ENCODE measurements around the gene MAPK8IP3. TPM values are rescaled to one million over a fixed set of nuclear protein-coding genes. Genes with fewer than 3 reads are reported as not detected.
A peak's percentile ranks its signal among the peaks of the same experiment; 100 is the strongest.

MAPK8IP3 gene
- total and polyA plus RNA-seq, 2 donors from 2014 or later = 10.6 to 67.7 TPM

DNA sequence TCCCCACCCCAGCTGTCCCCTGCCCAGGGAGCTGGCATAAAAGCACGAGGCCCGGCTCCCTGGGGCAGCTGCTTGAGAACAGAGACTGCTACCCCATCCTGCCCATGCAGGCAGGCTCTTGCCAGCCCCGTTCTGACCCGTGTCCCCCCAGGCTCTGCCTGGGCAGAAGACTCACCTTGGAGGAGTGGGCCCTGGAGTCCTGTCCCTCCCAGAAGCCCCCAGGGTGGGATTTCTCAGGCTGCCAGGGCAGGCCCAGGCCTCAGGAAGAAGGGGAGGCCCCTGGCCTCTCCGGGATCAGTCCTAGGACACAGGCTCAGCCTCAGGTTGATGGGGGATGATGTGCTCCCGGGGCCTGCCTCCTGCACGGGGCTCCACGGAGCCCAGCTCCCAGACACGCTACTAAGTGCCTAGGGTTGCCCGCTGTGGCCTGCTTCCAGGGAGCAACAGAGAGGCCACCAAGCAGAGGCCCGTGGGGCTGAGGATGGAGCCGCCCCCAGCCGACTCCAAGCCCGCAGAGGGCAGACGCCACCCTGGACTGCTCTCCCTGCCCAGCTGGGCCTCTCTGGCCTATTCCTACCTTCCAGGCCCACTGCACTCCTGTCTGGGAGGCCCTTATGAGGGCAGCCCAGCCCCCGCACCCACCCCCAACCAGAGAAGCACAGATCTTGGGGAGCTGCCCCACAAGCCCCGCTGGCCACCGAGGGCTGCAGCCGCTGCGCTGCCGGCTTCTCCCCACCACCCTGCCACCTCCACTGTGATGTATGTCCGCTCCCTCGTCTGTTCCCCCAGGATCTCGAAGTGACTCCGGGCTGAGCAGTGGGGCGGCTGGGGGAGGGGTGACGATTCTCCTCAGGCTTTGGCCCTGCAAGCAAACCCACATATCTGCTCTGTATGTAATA is 63.7 kb downstream of the MAPK8IP3 start:
- peak overlapping the region in 1 of 2 donors; percentile 16 for H3K27ac ChIP-seq (ENCODE audit: low read depth in 2 of 2, low read length in 2 of 2)
- no peaks in the 10 kb centered on the region for H3K27me3 ChIP-seq (ENCODE audit: control insufficient read depth, insufficient read depth, low read length)
- H3K4me1 ChIP-seq (ENCODE audit: control insufficient read depth in 2 of 3, insufficient read depth in 2 of 3, low read depth in 1 of 3, low read length in 3 of 3) = peaks cover 0 to 23% (median 6%) of the 10 kb centered on the region in 3 donors
- TF ChIP-seq, protein P1, sequence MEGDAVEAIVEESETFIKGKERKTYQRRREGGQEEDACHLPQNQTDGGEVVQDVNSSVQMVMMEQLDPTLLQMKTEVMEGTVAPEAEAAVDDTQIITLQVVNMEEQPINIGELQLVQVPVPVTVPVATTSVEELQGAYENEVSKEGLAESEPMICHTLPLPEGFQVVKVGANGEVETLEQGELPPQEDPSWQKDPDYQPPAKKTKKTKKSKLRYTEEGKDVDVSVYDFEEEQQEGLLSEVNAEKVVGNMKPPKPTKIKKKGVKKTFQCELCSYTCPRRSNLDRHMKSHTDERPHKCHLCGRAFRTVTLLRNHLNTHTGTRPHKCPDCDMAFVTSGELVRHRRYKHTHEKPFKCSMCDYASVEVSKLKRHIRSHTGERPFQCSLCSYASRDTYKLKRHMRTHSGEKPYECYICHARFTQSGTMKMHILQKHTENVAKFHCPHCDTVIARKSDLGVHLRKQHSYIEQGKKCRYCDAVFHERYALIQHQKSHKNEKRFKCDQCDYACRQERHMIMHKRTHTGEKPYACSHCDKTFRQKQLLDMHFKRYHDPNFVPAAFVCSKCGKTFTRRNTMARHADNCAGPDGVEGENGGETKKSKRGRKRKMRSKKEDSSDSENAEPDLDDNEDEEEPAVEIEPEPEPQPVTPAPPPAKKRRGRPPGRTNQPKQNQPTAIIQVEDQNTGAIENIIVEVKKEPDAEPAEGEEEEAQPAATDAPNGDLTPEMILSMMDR (IDR thresholded peaks at IDR 0.05; ENCODE audit: borderline replicate concordance, extremely low read depth, insufficient read depth) = no peak
- H3K9me3 ChIP-seq (ENCODE audit: control insufficient read depth in 2 of 3, insufficient read depth in 1 of 3, low read length in 3 of 3) = no peaks in the 10 kb centered on the region
- DNase-seq (peak in 1 of 5 donors; percentile 56), FAIRE-seq (no peak)
- H3K9ac ChIP-seq (ENCODE audit: low read length in 3 of 3) = peak overlapping the region in 1 of 3 donors; percentile 22
- H3K36me3 ChIP-seq (ENCODE audit: control insufficient read depth in 2 of 3, insufficient read depth in 3 of 3, low read length in 3 of 3) = peaks cover 0 to 11% (median 7%) of the 10 kb centered on the region in 3 donors
- H3K4me3 ChIP-seq (ENCODE audit: low read length in 3 of 3) = peak overlapping the region in 1 of 3 donors; percentile 76
- intact Hi-C loops (cut with DNase I) = no loop called here

DNA sequence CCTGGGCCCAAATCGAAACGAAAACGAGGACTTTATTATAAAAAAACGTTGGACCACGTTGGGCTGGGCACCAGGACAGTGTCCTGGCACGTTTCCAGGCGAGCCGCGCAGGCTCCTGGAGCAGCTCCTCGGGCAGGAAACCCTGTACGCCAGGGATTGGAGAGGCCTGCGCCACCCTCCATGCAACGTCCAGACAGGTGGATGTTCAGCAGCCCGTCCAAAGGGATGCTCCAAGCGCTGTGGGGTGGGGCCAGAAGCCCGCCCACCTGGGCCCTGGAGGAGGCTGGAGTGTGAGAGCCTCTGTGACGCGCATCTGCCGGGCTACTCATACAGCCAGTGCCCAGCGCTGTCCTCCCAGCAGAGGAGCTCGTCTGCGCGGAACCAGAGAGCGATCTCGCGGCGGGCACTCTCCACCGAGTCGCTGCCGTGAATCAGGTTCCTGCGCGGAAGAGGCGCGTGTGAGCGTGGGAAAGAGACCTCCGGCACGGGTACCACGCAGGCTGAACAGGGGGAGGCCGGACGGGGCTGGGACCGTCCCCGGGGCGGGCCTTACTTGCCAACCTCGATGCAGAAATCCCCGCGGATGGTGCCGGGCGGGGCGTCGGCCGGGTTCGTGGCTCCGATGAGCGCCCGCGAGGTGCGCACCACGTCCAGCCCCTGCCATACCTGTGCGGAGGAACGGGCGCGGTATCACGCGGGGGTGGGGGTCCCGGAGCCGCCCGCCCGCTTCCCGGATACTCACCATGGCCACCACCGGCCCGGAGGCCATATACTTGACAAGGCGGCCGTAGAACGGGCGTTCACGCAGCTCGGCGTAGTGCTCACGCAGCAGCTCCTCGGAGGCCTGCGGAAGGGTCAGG is 64.6 kb downstream of the MAPK8IP3 start:
- TF ChIP-seq, protein P1 (IDR thresholded peaks at IDR 0.05; ENCODE audit: borderline replicate concordance, extremely low read depth, insufficient read depth) = no peak
- no peaks in the 10 kb centered on the region for H3K9me3 ChIP-seq (ENCODE audit: control insufficient read depth in 2 of 3, insufficient read depth in 1 of 3, low read length in 3 of 3)

DNA sequence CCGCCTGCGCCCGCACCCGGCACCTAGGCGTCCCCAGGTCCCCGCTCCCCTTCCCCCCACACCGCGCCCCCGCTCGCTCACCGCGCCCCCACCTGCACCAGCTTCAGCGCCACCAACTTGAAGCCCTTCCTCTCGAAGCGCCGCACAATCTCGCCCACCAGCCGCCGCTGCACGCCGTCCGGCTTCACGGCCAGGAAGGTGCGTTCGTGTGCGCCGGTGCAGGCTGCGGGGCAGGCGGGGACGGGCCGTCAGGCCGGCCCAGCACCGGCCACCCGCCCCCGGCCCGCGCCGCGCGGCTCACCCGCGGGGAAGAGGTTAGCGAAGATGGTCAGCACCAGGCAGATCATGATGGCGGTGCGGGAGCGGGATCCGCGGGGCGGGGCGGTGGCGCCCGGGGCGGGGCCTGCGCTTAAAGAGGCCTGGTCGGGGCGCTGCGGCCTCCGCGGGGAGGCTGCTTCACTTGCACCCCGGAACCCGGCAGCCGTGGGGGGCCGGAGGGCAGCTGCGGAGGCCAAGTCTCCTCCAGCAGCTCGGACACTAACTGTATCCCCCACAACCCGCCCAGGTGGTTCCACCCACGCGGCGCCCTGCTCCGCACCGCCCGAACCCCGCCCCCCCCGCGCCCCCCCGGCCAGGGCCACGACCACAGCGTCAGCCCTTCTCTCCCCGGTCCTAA is 65.3 kb downstream of the MAPK8IP3 start, which contains the start of gene NME3:
TSS of gene NME3 (minus strand) at position 356 of the 676 bp plus-strand sequence. CDS start at position 347, 9 bp downstream.
- Histone ChIP-seq H3K4me1 (ENCODE audit: control insufficient read depth in 2 of 3, insufficient read depth in 2 of 3, low read depth in 1 of 3, low read length in 3 of 3) (peaks cover 0 to 24% (median 6%) of the 10 kb centered on the region in 3 donors), H3K9me3 (ENCODE audit: control insufficient read depth in 2 of 3, insufficient read depth in 1 of 3, low read length in 3 of 3) (no peaks in the 10 kb centered on the region), H3K36me3 (ENCODE audit: control insufficient read depth in 2 of 3, insufficient read depth in 3 of 3, low read length in 3 of 3) (peaks cover 0 to 4% (median 3%) of the 10 kb centered on the region in 3 donors), H3K9ac (ENCODE audit: low read length in 3 of 3) (peak within 1 kb of the TSS; percentile 22 to 55 (median 39)), H3K27me3 (ENCODE audit: control insufficient read depth, insufficient read depth, low read length) (no peaks in the 10 kb centered on the region), H3K4me3 (ENCODE audit: low read length in 3 of 3) (peak within 1 kb of the TSS; percentile 58 to 81 (median 76)), H3K27ac (ENCODE audit: low read depth in 2 of 2, low read length in 2 of 2) (no peak within 1 kb of the TSS)
- TF ChIP-seq, protein P1 (IDR thresholded peaks at IDR 0.05; ENCODE audit: borderline replicate concordance, extremely low read depth, insufficient read depth) = no peak
- peak in 4 of 5 donors; percentile 59 to 93 (median 74) for DNase-seq
- FAIRE-seq = no peak
- intact Hi-C loops (cut with DNase I) = no loop called here

More for the DNA sequence above, 64.6 kb downstream of the MAPK8IP3 start:
- no peaks in the 10 kb centered on the region for H3K27me3 ChIP-seq (ENCODE audit: control insufficient read depth, insufficient read depth, low read length)
- no peak for FAIRE-seq
- DNase-seq = peak in 3 of 5 donors; percentile 29 to 91 (median 69)
- peak overlapping the region in 2 of 3 donors; percentile 32 to 76 for H3K4me3 ChIP-seq (ENCODE audit: low read length in 3 of 3)
- intact Hi-C loops (cut with DNase I) = no loop called here
- H3K36me3 ChIP-seq (ENCODE audit: control insufficient read depth in 2 of 3, insufficient read depth in 3 of 3, low read length in 3 of 3) = peaks cover 0 to 6% (median 3%) of the 10 kb centered on the region in 3 donors
- peaks cover 0 to 24% (median 6%) of the 10 kb centered on the region in 3 donors for H3K4me1 ChIP-seq (ENCODE audit: control insufficient read depth in 2 of 3, insufficient read depth in 2 of 3, low read depth in 1 of 3, low read length in 3 of 3)
- H3K27ac ChIP-seq (ENCODE audit: low read depth in 2 of 2, low read length in 2 of 2) = peak overlapping the region in 1 of 2 donors; percentile 16
- H3K9ac ChIP-seq (ENCODE audit: low read length in 3 of 3) = peak overlapping the region in 2 of 3 donors; percentile 2 to 22

Measured in kidney (tissue), 14 donors.